Measurements from ENCODE around the gene SUSD4.

Gene SUSD4

DNA sequence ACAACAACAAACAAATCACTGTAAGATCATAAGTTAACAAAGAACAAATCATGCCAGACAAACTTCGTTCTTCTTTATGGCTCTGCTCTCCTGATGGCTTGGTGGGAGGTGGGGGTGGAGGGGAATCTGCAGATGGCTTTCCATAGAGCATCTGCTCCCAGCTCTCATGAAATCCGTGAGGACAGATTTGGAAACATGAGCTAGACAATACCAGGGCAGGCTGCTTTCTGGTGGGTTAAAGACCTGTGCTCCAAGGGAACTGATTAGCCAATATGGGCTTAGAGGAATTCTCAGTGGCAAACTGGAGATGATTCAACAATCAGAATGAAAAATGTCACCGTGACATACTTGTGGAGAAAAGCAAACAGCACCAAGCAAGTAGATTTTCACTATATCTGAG, 151.5 kb downstream of the SUSD4 start:
- DNase-seq (ENCODE audit: low read depth), result no peak
- TF ChIP-seq, protein P1, sequence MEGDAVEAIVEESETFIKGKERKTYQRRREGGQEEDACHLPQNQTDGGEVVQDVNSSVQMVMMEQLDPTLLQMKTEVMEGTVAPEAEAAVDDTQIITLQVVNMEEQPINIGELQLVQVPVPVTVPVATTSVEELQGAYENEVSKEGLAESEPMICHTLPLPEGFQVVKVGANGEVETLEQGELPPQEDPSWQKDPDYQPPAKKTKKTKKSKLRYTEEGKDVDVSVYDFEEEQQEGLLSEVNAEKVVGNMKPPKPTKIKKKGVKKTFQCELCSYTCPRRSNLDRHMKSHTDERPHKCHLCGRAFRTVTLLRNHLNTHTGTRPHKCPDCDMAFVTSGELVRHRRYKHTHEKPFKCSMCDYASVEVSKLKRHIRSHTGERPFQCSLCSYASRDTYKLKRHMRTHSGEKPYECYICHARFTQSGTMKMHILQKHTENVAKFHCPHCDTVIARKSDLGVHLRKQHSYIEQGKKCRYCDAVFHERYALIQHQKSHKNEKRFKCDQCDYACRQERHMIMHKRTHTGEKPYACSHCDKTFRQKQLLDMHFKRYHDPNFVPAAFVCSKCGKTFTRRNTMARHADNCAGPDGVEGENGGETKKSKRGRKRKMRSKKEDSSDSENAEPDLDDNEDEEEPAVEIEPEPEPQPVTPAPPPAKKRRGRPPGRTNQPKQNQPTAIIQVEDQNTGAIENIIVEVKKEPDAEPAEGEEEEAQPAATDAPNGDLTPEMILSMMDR (conservative IDR thresholded peaks at IDR 0.05; ENCODE audit: low read depth, low read length), result no peak
- H3K4me3 ChIP-seq (ENCODE audit: low read length), result no peak overlapping the region

DNA sequence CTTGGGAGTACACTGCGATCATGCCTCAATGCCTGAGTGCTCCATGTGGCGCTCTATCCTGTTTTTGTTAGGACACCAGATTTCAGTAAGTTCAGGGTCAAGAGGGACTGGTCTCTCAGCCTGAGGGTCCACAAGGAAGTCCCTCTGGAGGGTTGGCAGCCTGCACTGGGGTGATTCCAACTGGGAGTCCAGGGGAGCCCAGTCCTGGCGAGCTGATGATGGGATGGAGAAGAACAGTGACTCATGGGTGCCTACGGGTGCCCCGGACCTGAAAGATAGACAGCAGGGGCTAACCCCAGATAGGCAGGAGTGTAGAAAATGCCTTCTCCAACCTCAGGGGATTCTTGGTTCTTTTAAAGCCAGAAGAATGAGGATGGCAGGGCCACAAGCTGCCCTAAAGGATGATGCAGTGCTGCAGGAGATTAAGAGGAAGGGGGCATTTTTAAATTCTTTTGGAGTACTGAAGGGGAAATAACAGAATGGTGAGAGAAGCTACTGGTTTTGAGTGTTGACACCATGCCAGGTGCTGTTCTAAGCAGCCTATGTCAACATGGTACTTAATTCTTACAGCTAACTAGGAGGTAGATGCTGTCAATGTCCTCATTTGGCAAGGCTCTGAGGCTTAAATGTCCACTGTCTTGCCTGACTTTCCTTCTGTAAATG, 152.5 kb downstream of the SUSD4 start:
- DNase-seq (ENCODE audit: low read depth), result no peak
- TF ChIP-seq, protein P1 (conservative IDR thresholded peaks at IDR 0.05; ENCODE audit: low read depth, low read length), result no peak
- no peak overlapping the region for H3K4me3 ChIP-seq (ENCODE audit: low read length)

DNA sequence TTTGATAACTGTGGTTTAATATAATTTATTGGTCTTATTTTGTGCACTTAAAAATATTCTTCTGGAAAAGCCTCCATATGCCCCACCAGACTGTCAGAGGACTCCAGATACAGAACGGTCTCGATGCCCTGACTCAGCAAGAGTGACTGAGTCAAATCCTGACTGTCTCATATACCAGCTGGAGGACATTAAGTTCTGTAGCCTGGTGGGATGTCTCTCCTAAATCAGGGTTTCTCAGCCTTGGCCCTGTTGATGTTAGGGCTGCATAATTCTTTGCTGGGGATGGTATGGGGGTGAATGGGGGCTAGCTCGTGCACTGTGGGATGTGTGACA, 153.2 kb downstream of the SUSD4 start:
- no peak overlapping the region for H3K4me3 ChIP-seq (ENCODE audit: low read length)
- TF ChIP-seq, protein P1 (conservative IDR thresholded peaks at IDR 0.05; ENCODE audit: low read depth, low read length), result no peak
- no peak for DNase-seq (ENCODE audit: low read depth)

DNA sequence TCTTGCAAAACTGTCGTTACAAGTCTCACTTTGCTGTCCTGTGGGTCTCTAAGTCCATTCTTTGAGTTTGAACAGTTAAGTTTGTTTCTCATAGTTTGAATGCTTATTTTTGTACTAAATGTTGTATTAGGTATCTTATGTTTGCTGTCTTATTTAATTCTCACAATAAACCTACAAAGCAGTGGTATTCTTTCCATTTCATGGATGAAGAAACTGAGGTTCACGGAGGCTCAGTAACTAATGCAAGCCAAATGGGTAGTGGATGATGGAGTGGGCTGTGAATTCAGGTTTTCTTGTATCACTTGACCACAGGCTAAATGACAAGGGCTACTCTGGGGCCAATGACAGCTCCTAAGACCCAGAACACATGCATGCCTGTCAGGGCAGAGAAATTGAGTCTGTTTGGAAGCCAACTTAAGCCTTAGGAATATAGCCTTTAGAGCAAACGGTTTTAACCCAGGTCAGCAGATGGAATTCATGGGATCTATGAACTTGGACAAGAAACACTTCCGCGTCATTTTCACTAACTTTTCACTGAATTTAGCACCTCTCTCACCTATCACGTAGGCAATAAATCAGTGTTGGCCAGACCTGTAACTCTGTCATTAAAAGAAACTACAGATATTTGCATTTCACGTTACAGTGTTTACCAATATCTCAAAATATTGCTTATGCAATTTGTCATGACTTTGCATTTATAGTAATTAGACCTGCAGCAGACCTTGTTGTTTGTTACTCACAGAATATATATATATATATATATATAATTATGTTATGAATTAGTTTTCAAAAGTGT, 153.8 kb downstream of the SUSD4 start:
- DNase-seq (ENCODE audit: low read depth), result no peak
- TF ChIP-seq, protein P1 (conservative IDR thresholded peaks at IDR 0.05; ENCODE audit: low read depth, low read length), result no peak
- no peak overlapping the region for H3K4me3 ChIP-seq (ENCODE audit: low read length)

DNA sequence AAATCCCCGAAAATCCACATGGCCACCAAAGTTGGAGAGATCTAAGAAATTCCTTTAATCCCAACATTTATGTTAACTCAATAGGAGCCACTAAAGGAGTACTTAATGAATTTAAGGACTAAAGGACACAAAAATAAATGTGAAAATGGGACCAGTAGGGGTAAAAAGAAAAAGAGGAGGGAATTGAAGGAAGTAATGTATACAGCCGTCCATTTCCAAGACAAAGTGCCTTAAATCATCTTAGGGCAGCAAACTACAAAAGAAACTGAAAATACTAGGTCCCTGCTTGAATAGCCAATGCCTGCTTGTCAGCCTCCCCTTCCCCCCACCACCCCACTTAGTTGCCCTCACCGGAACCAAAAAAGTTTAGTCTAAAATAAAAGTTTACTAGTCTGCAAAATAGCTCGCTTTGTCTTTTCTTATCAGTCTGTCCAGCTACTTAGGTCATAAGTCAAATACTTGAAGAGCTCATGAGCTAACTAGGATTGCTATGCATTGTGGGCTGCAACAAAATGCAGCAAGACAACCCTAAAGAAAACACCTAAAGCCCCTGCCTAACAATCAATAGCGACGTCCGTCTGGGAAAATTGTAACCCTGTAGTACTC, 154.6 kb downstream of the SUSD4 start:
- DNase-seq (ENCODE audit: low read depth), result no peak
- TF ChIP-seq, protein P1 (conservative IDR thresholded peaks at IDR 0.05; ENCODE audit: low read depth, low read length), result no peak
- H3K4me3 ChIP-seq (ENCODE audit: low read length), result no peak overlapping the region

DNA sequence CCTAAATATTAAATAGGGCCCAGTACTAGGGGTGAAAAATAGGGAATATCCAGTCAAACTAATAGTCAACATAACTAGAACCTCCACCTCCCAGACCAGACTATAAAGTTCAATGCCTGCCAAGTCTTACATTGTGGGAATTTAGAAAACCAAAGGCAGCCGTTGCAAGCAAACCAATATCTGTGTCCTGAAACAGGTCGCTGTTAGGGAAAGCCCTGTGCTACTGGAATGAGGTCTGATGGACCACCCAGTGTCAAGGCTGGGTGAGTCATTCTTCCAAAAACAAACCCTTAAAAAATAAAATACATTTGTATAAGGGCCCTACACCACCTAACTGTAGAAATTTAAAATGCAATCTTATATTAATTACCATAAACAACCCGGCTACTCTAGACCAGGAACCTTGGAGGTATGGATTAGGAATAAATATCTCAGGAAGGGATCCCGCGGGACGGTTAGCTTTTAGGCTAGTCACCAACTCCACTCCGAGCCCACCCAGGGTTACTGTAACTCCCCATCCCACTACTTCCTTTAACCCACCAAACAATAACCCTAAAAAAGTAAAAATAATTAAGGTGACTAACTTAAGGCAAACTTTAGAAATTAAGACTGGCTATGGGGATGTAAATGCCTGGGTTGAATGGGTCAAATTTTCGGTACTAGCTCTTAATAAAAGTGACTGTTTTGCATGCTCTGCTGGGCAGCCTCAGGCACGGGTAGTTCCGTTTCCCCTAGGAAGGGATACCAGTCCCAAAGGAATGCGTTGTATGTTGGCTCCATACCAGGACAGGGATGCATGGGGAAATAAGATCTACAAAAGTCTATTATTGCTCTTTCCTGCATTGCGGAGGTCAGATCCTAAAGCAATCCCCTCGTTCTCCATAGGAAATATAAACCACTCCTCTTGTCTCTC, 155.6 kb downstream of the SUSD4 start:
- DNase-seq (ENCODE audit: low read depth), result no peak
- TF ChIP-seq, protein P1 (conservative IDR thresholded peaks at IDR 0.05; ENCODE audit: low read depth, low read length), result no peak
- no peak overlapping the region for H3K4me3 ChIP-seq (ENCODE audit: low read length)
